ENCODE results near the gene OIT3. TPM values are rescaled to one million over a fixed set of nuclear protein-coding genes. Genes with fewer than 3 reads are reported as not detected.

OIT3 gene
- polyA plus RNA-seq, 1 of the 3 experiments (the other 2 are of a cell fraction): not detected

- ChIA-PET POLR2A (no interaction called here), CTCF (no interaction called here)
- WGBS (ENCODE audit: low lambda C conversion rate): 92% methylated on average over 2 of the region's 2 CpGs
- no peaks in the 10 kb centered on the region for H3K27me3 ChIP-seq (ENCODE audit: insufficient read depth)
- H3K9me3 ChIP-seq: no peaks in the 10 kb centered on the region
- peaks cover 5% of the 10 kb centered on the region for H3F3A ChIP-seq (replicated peaks; ENCODE audit: insufficient read depth)
- peaks cover 0 to 14% of the 10 kb centered on the region in 2 experiments for H3K36me3 ChIP-seq (replicated peaks in 1 of 2; ENCODE audit: control insufficient read depth in 1 of 2, insufficient read depth in 2 of 2, low read length in 1 of 2)
- H2AFZ ChIP-seq (ENCODE audit: low read depth): no peak overlapping the region
- no peak overlapping the region for H3K4me3 ChIP-seq (ENCODE audit: low read depth in 2 of 2, low read length in 1 of 2)
- no peaks in the 10 kb centered on the region for H3K4me1 ChIP-seq (ENCODE audit: control insufficient read depth in 1 of 2, insufficient read depth in 2 of 2, low read depth in 1 of 2, low read length in 1 of 2)
- no peak for DNase-seq
- TF ChIP-seq MAX (IDR thresholded peaks at IDR 0.05; ENCODE audit: low read depth) (no peak), MEF2A (IDR thresholded peaks at IDR 0.05; ENCODE audit: borderline replicate concordance, low read depth) (no peak), ZBTB33 (IDR thresholded peaks at IDR 0.05; ENCODE audit: borderline replicate concordance, low read depth) (no peak), RFX5 (IDR thresholded peaks at IDR 0.05; ENCODE audit: low read length) (no peak), NRF1 (IDR thresholded peaks at IDR 0.05; ENCODE audit: low read depth, low read length) (no peak), FOSL2 (IDR thresholded peaks at IDR 0.05; ENCODE audit: borderline replicate concordance, low read depth) (no peak), IRF3 (IDR thresholded peaks at IDR 0.05; ENCODE audit: low read depth, low read length) (no peak), CHD2 (IDR thresholded peaks at IDR 0.05; ENCODE audit: low read length, partially characterized antibody) (no peak)
- H3K4me2 ChIP-seq: no peak overlapping the region
- no peaks in the 10 kb centered on the region for H3K9me2 ChIP-seq
- H3K9ac ChIP-seq: no peak overlapping the region
- H4K20me1 ChIP-seq (ENCODE audit: insufficient read depth): no peaks in the 10 kb centered on the region
- no peaks in the 10 kb centered on the region for H3K79me2 ChIP-seq (ENCODE audit: insufficient read depth)
- H3K27ac ChIP-seq (ENCODE audit: low read depth in 2 of 2, low read length in 1 of 2): no peak overlapping the region
Measured at GRCh38 chr10:72847681-72848080, 45.9 kb upstream of the OIT3 start.

- H3K4me3 ChIP-seq (ENCODE audit: low read depth in 2 of 2, low read length in 1 of 2): no peak overlapping the region
- POLR2A ChIA-PET: no interaction called here
- TF ChIP-seq POLR2AphosphoS5 (IDR thresholded peaks at IDR 0.05; ENCODE audit: low read depth, low read length): no peak
- TF ChIP-seq PBX3 (IDR thresholded peaks at IDR 0.05): no peak
- TF ChIP-seq TEAD4 (IDR thresholded peaks at IDR 0.05; ENCODE audit: borderline replicate concordance, insufficient read depth): no peak
- TF ChIP-seq FOXM1 (IDR thresholded peaks at IDR 0.05; ENCODE audit: low read depth): no peak
- TF ChIP-seq REST (IDR thresholded peaks at IDR 0.05; ENCODE audit: low read depth, low read length): no peak
- TF ChIP-seq MAX (IDR thresholded peaks at IDR 0.05; ENCODE audit: low read depth): no peak
- TF ChIP-seq FOSL2 (IDR thresholded peaks at IDR 0.05; ENCODE audit: borderline replicate concordance, low read depth): no peak
- TF ChIP-seq GATA2 (CRISPR knock-in tag; IDR thresholded peaks at IDR 0.05): no peak
- no peak for TF ChIP-seq TCF12 (IDR thresholded peaks at IDR 0.05)
- TF ChIP-seq IRF3 (IDR thresholded peaks at IDR 0.05; ENCODE audit: low read depth, low read length): no peak
- no peak for TF ChIP-seq USF2 (IDR thresholded peaks at IDR 0.05; ENCODE audit: borderline replicate concordance, low read depth, low read length)
Measured at GRCh38 chr10:72850861-72851260, 42.7 kb upstream of the OIT3 start.

More at GRCh38 chr10:72850861-72851260, 42.7 kb upstream of the OIT3 start:
- DNase-seq: no peak
- H4K20me1 ChIP-seq (ENCODE audit: insufficient read depth): no peaks in the 10 kb centered on the region
- peaks cover 0 to 14% of the 10 kb centered on the region in 2 experiments for H3K36me3 ChIP-seq (replicated peaks in 1 of 2; ENCODE audit: control insufficient read depth in 1 of 2, insufficient read depth in 2 of 2, low read length in 1 of 2)
- no peak overlapping the region for H3K27ac ChIP-seq (ENCODE audit: low read depth in 2 of 2, low read length in 1 of 2)
- H2AFZ ChIP-seq (ENCODE audit: low read depth): no peak overlapping the region
- H3K4me1 ChIP-seq (ENCODE audit: control insufficient read depth in 1 of 2, insufficient read depth in 2 of 2, low read depth in 1 of 2, low read length in 1 of 2): no peaks in the 10 kb centered on the region
- no peaks in the 10 kb centered on the region for H3K9me3 ChIP-seq
- H3K4me2 ChIP-seq: no peak overlapping the region
- H3K9me2 ChIP-seq: no peaks in the 10 kb centered on the region
- no peaks in the 10 kb centered on the region for H3K79me2 ChIP-seq (ENCODE audit: insufficient read depth)
- CTCF ChIA-PET: interaction anchor here (0.8 to 2.1 kb wide), 3 partner anchors 9 to 486 kb away, joined by 3 to 11 read pairs (median 4); no protein-coding TSS in a partner anchor
- no peaks in the 10 kb centered on the region for H3F3A ChIP-seq (replicated peaks; ENCODE audit: insufficient read depth)
- H3K27me3 ChIP-seq (ENCODE audit: insufficient read depth): no peaks in the 10 kb centered on the region
- 94% methylated on average over 2 of the region's 2 CpGs for WGBS (ENCODE audit: low lambda C conversion rate)
- H3K9ac ChIP-seq: no peak overlapping the region
